Activated CD4-positive, alpha-beta T cell treated with anti-CD3 and anti-CD28 coated beads, Interleukin-2, amount 50 U/mL, for 4 hours (primary cell): ENCODE results near the gene AKT1.
"Not testable (repeated sequence)": the region's sequence is repeated elsewhere in the genome, so short reads cannot be mapped to it uniquely, and the experiment has no call there.

ENCODE experiments used
- DNase-seq, 2 experiments: peaks; one replicate each; pipeline ENCODE4 v3.0.0-alpha.2; 2020

AKT1 gene

GRCh38 chr14:104794993-104795780 is at the start of gene AKT1:
Gene AKT1 (minus strand): TSS chr14:104795748. CDS start chr14:104792643, 3,105 bp downstream.
- DNase-seq: no peak

GRCh38 chr14:104845033-104845666 is 49.6 kb upstream of the AKT1 start:
- no peak for DNase-seq

- DNase-seq: no peak
These were observed 48.9 kb upstream of the AKT1 start for GRCh38 chr14:104844306-104845032.

- no peak for DNase-seq
These were observed 48.1 kb upstream of the AKT1 start for GRCh38 chr14:104843442-104844305.

GRCh38 chr14:104843006-104843405 is 47.5 kb upstream of the AKT1 start:
- DNase-seq: no peak

GRCh38 chr14:104841730-104842129 is 46.2 kb upstream of the AKT1 start:
- DNase-seq: no peak

- DNase-seq: not testable (repeated sequence)
These were observed 40.8 kb upstream of the AKT1 start for GRCh38 chr14:104836171-104836935.

GRCh38 chr14:104830781-104831180 is 35.2 kb upstream of the AKT1 start:
- DNase-seq: no peak

GRCh38 chr14:104827177-104828055 is 31.9 kb upstream of the AKT1 start:
- DNase-seq: peak; percentile 41 to 51

- no peak for DNase-seq
These were observed 31.3 kb upstream of the AKT1 start for GRCh38 chr14:104826861-104827176.

GRCh38 chr14:104826189-104826860 is 30.8 kb upstream of the AKT1 start:
- DNase-seq: peak; percentile 92 to 94

GRCh38 chr14:104824353-104824997 is 28.9 kb upstream of the AKT1 start:
- no peak for DNase-seq

- no peak for DNase-seq
These were observed 27.5 kb upstream of the AKT1 start for GRCh38 chr14:104822821-104823615.

- no peak for DNase-seq
These were observed 26.5 kb upstream of the AKT1 start for GRCh38 chr14:104821971-104822608.

GRCh38 chr14:104821229-104821945 is 25.8 kb upstream of the AKT1 start:
- DNase-seq: no peak

- no peak for DNase-seq
These were observed 25.2 kb upstream of the AKT1 start for GRCh38 chr14:104820669-104821228.

- DNase-seq: no peak
These were observed 23.8 kb upstream of the AKT1 start for GRCh38 chr14:104819361-104819781.
